ENCODE data around the gene AMOTL2. TPM values are rescaled to one million over a fixed set of nuclear protein-coding genes. Genes with fewer than 3 reads are reported as not detected.

The AMOTL2 gene
- total and polyA plus RNA-seq, 9 of the 15 experiments (the other 6 are each of a cell fraction or from before 2014, with no cell fraction given): 0.12 to 0.31 TPM; not detected in 7

- TF ChIP-seq MITF (IDR thresholded peaks at IDR 0.05) (no peak), HMG20B (CRISPR knock-in tag; IDR thresholded peaks at IDR 0.05) (no peak), HBP1 (CRISPR knock-in tag; IDR thresholded peaks at IDR 0.05) (no peak)
Observed at GRCh38 chr3:134339913-134340312, 34.3 kb downstream of the AMOTL2 start (continued).

- DNase-seq (ENCODE audit: extremely low read depth in 1 of 4, low spot score in 3 of 4) (no peak), FAIRE-seq (no peak), ATAC-seq (no peak)
- WGBS (ENCODE audit: insufficient coverage, low coverage, missing lambda C conversion rate): 2% methylated on average over 8 of the region's 9 CpGs
- Histone ChIP-seq H3K4me2 (ENCODE audit: insufficient read depth, low read length) (no peak overlapping the region), H3K9me1 (ENCODE audit: control insufficient read depth, insufficient read depth, low read length) (no peaks in the 10 kb centered on the region), H3K9ac (ENCODE audit: insufficient read depth in 1 of 2, low read depth in 2 of 2, low read length in 2 of 2) (no peak overlapping the region), H3K27me3 (ENCODE audit: control insufficient read depth in 2 of 2, insufficient read depth in 2 of 2, low read length in 2 of 2) (peaks cover 0 to 7% of the 10 kb centered on the region in 2 experiments; a peak in 1 of 5 replicates), H3K4me3 (no peak overlapping the region), H3K36me3 (ENCODE audit: control insufficient read depth, insufficient read depth, low read length) (no peaks in the 10 kb centered on the region), H3K79me2 (ENCODE audit: control insufficient read depth, insufficient read depth, low read length) (no peaks in the 10 kb centered on the region), H4K20me1 (replicated peaks; ENCODE audit: control insufficient read depth, insufficient read depth, low read length) (no peaks in the 10 kb centered on the region), H3K27ac (ENCODE audit: extremely low read depth, low read depth, low read length) (no peak overlapping the region), H2AFZ (ENCODE audit: low read depth, low read length) (no peak overlapping the region), H3K4me1 (replicated peaks in 1 of 2; ENCODE audit: control insufficient read depth in 2 of 2, insufficient read depth in 2 of 2, low read length in 2 of 2) (no peaks in the 10 kb centered on the region), H3K9me3 (replicated peaks; ENCODE audit: control insufficient read depth, insufficient read depth, low read depth, low read length) (no peaks in the 10 kb centered on the region)
- intact Hi-C loops (cut with micrococcal nuclease): no loop called here
- POLR2A ChIA-PET: interaction anchor here (0.9 kb wide), 1 partner anchor 9 kb away, joined by 3 read pairs; no protein-coding TSS in a partner anchor
- in situ Hi-C loops (cut with MboI): no loop called here
- CTCF ChIA-PET (ENCODE audit: low intra/inter-chr PET ratio): no interaction called here
- BruUV-seq (replicated peaks): no TSS peak
- TF ChIP-seq IRF9 (tag; IDR thresholded peaks at IDR 0.05): no peak
- TF ChIP-seq TAF1 (IDR thresholded peaks at IDR 0.05; ENCODE audit: control insufficient read depth, extremely low read depth, insufficient read depth, low read length, severe bottlenecking): no peak
- TF ChIP-seq L3MBTL2 (IDR thresholded peaks at IDR 0.05): no peak
- TF ChIP-seq E2F1 (CRISPR knock-in tag; IDR thresholded peaks at IDR 0.05): no peak
- TF ChIP-seq SLC30A9 (CRISPR knock-in tag; IDR thresholded peaks at IDR 0.05): no peak
- no peak for TF ChIP-seq SAFB2 (IDR thresholded peaks at IDR 0.05; ENCODE audit: borderline replicate concordance, low read depth, low read length, severe bottlenecking)
- TF ChIP-seq ELK3 (CRISPR knock-in tag; IDR thresholded peaks at IDR 0.05): no peak
- TF ChIP-seq ZFP91 (CRISPR knock-in tag; IDR thresholded peaks at IDR 0.05): no peak
- no peak for TF ChIP-seq ZBED1 (IDR thresholded peaks at IDR 0.05)
Observed at GRCh38 chr3:134339331-134339730, 34.9 kb downstream of the AMOTL2 start.

Data from K562 (cell line).